NCI-H2029 treated with DMSO at 0.1 percent for 48 hours (cell line): Measurements from ENCODE around the gene SLC22A15.
A peak's percentile ranks its signal among the peaks of the same experiment; 100 is the strongest.
"Not testable (repeated sequence)": the region's sequence is repeated elsewhere in the genome, so short reads cannot be mapped to it uniquely, and the experiment has no call there.

Experiments used
- DNase-seq: peaks from one replicate; lab custom pipeline; 2025; lab: John Stamatoyannopoulos, UW

Gene SLC22A15

GRCh38 chr1:115980998-115981993, 5.0 kb downstream of the SLC22A15 start:
- no peak for DNase-seq

GRCh38 chr1:115982400-115982799, 6.1 kb downstream of the SLC22A15 start:
- no peak for DNase-seq

GRCh38 chr1:115983584-115983983, 7.3 kb downstream of the SLC22A15 start:
- DNase-seq = no peak

GRCh38 chr1:115987623-115988022, 11.3 kb downstream of the SLC22A15 start:
- DNase-seq = no peak

- no peak for DNase-seq
Observed at GRCh38 chr1:115988953-115989352, 12.6 kb downstream of the SLC22A15 start.

GRCh38 chr1:115989699-115990098, 13.4 kb downstream of the SLC22A15 start:
- no peak for DNase-seq

GRCh38 chr1:115991909-115992308, 15.6 kb downstream of the SLC22A15 start:
- DNase-seq = no peak

GRCh38 chr1:115997921-115998320, 21.6 kb downstream of the SLC22A15 start:
- not testable (repeated sequence) for DNase-seq

- no peak for DNase-seq
Observed at GRCh38 chr1:116001739-116002487, 25.6 kb downstream of the SLC22A15 start.

- peak; percentile 15 for DNase-seq
Observed at GRCh38 chr1:116002781-116003420, 26.6 kb downstream of the SLC22A15 start.

- no peak for DNase-seq
Observed at GRCh38 chr1:116003823-116004222, 27.5 kb downstream of the SLC22A15 start.

GRCh38 chr1:116006486-116006964, 30.2 kb downstream of the SLC22A15 start:
- DNase-seq = no peak

GRCh38 chr1:116008656-116009390, 32.5 kb downstream of the SLC22A15 start:
- DNase-seq = no peak

- DNase-seq = no peak
Observed at GRCh38 chr1:116012716-116013115, 36.4 kb downstream of the SLC22A15 start.

- no peak for DNase-seq
Observed at GRCh38 chr1:116015679-116016078, 39.4 kb downstream of the SLC22A15 start.

- DNase-seq = no peak
Observed at GRCh38 chr1:116018007-116018406, 41.7 kb downstream of the SLC22A15 start.

GRCh38 chr1:116019653-116020253, 43.4 kb downstream of the SLC22A15 start:
- no peak for DNase-seq

- DNase-seq = peak; percentile 13
Observed at GRCh38 chr1:116020668-116021272, 44.5 kb downstream of the SLC22A15 start.

- DNase-seq = no peak
Observed at GRCh38 chr1:116024626-116025025, 48.3 kb downstream of the SLC22A15 start.

- DNase-seq = no peak
Observed at GRCh38 chr1:116026631-116027030, 50.3 kb downstream of the SLC22A15 start.
